SKM-1 (cell line): Measurements from ENCODE around the gene PAN2.
"Not testable (repeated sequence)": the region's sequence is repeated elsewhere in the genome, so short reads cannot be mapped to it uniquely, and the experiment has no call there.

Experiments
- DNase-seq: peaks from one replicate; lab custom pipeline; 2025; ENCODE audit not compliant: unreplicated experiment; lab: John Stamatoyannopoulos, UW

PAN2 gene

GRCh38 chr12:56308714-56309113 is 25.1 kb downstream of the PAN2 start:
- no peak for DNase-seq

DNA sequence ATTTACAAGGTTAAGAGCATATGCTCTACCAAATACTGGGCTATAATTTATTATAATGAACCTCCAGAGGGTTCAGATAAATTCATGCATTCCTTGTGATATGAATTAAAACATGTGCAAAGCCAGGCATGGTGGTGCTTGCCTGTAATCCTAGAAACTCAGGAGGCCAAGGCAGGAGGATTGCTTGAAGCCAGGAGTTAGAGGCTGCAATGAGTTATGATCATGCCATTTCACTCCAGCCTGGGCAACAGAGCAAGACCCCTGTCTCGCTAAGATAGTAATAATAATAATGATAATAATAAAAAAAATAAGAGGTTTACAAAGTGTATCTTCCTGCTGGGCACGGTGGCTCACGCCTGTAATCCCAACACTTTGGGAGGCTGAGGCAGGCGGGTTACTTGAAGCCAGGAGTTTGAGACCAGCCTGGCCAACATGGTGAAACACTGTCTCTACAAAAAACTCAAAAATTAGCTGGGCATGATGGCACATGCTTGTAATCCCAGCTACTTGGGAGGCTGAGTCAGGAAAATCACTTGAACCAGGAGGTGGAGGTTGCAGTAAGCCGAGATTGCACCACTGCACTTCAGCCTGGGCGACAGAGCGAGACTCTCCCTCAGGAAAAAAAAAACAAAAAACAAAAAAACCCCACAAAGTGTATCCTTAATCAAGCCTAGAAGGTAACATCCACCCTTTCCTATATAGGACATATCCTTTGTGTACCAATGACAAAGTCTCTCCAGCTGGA is 26.4 kb downstream of the PAN2 start:
- no peak for DNase-seq

GRCh38 chr12:56304872-56305590 is 28.8 kb downstream of the PAN2 start:
- no peak for DNase-seq

DNA sequence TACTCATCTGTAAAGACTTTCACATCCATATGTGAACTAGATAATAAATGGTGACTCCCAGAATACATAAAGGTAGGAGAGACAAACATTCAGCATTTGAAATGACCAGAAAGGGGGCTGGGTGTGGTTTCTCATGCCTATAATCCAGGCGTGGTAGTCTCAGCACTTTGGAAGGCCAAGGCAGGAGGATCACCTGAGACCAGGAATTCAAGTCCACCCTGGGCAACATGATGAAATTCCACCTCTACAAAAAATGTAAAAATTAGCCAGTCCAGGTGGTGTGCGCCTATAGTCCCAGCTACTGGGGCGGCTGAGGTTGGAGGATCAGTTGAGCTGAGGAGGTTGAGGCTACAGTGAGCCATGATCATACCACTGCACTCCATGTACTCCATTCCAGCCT is 29.5 kb downstream of the PAN2 start:
- no peak for DNase-seq

- DNase-seq = no peak
These were observed 32.9 kb downstream of the PAN2 start for GRCh38 chr12:56300644-56301464.

- DNase-seq = peak; percentile 80
These were observed 33.8 kb downstream of the PAN2 start, which contains the start of gene CS for GRCh38 chr12:56299853-56300643. Gene CS, minus strand, starts transcription at chr12:56300330. Its CDS starts 129 bp downstream, at chr12:56300201.

- DNase-seq = peak; percentile 20
These were observed 34.4 kb downstream of the PAN2 start for GRCh38 chr12:56299308-56299852.

DNA sequence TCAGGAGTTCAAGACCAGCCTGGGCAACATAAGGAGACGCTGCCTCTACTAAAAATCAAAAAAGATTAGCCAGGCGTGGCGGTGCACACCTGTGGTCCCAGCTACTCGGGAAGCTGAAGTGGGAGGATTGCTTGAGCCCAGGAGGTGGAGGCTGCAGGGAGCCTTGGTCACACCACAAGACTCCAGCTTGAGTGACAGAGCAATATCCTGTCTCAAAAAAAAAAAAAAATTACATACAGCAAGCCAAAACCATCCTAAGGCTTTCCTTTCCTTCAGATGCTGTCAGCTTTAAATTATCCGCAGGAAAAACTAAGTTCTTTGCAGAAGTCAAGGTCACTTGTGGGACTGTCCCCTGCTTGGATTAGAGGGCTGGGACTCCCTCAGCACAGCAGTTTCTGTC is 35.0 kb downstream of the PAN2 start:
- DNase-seq = no peak

GRCh38 chr12:56297400-56297799 is 36.4 kb downstream of the PAN2 start:
- DNase-seq = no peak

DNA sequence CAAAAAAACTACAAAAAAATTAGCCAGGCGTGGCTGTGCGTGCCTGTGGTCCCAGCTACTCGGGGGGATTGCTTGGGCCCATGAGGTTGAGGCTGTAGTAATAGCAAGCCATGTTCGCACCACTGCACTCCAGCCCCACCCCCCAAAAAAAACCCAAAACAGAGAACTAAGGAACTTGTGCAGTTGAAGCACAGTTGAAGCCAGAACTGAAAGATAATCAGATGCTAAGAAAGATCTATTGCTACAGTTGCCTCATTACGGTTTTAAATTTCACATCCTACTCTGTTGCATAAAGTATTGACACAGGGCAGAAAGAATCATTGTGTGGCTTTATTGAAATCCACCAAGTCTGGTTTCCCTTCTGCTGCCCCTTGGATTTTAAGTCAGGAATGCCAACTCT is 37.5 kb downstream of the PAN2 start:
- DNase-seq = no peak

DNA sequence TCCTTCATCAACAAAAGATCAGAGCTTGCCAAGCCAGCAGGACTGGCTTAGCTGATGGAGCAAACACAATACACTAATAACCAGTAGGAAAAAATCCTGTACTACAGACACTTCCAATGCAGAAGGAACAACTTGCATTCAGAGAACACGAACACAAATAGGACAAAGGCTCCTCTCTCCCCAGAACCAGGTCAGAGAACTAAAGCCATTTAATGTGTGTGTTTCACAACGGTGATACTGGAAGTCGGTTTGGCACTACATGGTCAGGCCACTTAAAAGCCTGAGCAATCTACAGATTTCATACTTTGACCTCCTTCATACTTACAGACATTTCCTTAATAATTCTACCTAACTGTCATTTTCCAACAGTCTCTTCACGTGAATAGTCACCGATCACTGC is 40.0 kb downstream of the PAN2 start:
- no peak for DNase-seq

DNA sequence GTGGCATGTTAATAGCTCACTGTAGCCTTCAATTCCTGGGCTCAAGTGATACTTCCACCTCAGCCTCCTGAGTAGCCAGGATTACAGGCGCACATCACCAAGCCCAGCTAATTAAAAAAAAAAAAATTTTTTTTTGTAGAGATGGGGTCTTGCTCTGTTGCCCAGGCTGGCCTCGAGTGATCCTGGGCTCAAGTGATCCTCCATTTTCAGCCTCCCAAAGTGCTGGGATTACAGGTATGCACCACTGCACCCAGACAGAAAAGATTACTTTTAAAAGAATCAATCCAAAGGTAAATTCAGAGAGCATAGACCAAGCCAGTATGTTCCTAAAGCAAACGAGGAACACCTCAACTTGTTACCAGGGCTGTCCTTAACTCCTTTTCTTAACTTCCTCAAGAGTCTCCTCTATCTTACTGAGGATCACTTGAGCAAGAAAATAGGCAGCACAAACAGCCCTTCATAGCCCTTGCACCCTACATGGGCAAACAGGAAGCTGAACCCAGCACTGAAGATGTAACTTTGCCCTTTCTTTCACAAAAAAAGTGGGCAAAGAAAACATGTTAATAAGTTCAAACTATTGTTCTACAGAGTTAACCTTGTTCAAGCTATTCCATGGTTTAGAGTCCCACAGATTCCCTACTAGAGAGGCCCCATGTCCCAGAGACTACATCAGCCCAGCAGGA is 45.0 kb downstream of the PAN2 start:
- no peak for DNase-seq

DNA sequence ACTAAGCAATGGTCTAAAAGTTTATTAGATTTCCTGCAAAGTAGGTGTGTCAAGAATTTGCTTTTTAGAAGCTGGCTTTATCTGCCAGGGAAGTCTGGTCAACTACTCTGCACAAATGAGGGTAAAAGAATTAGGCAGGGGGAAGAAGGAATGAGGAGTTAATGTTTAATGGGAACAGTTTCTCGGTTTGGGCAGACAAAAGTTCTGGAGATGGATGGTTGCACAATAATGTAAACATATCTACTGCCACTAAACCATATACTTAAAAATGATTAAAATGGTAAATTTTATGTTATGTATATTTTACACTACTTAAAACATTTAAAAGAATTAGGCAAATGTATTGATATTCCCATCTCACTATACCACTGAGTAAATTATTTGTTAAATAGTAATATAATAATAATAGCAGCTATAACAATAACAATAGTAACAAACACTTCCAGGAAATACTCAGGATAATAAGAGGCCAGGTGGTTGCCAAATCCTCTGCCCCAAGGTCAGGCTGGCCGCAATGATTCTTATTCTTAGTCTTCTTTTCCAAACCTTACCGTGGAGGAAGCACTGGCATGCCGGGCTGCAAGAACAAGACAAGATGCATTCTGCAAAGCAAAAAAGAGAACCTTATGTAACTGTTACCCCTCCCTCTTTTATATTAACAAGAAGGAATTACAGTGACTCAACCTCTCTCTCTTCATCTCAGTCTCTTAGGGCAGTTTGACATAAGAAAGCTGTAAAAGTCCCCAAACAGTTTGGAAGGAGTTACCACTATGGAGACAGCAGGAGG is 47.6 kb downstream of the PAN2 start:
- no peak for DNase-seq

DNA sequence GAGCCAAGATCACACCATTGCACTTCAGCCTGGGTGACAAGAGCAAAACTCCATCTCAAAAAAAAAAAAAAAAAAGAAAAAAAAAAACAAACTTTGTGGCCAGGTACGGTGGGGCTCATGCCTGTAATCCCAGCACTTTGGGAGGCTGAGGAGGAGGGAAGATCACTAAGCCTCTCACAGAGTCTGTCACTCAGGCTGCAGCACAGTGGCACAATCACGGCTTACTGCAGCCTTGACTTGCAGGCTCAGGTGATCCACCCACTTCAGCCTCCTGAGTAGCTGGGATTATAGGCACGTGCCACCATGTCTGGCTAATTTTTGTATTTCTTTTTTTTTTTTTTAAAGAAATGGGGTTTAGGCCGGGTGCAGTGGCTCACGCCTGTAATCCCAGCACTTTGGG is 49.5 kb downstream of the PAN2 start:
- DNase-seq = not testable (repeated sequence)

- no peak for DNase-seq
These were observed 51.2 kb downstream of the PAN2 start for GRCh38 chr12:56282579-56282978.

GRCh38 chr12:56282030-56282429 is 51.8 kb downstream of the PAN2 start:
- DNase-seq = no peak

DNA sequence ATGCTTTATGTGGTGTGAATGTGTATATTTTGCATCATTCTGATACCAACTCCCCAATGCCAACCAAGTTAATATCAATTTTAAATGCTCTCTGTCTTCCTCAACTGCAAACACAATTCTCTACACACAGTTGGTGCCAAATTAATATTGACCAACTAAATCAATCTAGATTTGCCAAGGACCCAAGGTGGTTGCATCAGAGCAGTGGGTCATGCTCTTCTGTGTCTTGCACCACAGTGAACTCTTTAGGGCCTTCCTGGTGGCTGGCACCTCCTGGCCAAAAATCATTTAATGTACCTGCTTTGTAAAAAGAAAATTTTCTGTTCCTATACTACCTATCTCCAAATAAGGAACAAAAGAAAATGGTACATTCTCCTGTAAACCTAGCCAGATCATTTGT is 53.0 kb downstream of the PAN2 start:
- no peak for DNase-seq

DNA sequence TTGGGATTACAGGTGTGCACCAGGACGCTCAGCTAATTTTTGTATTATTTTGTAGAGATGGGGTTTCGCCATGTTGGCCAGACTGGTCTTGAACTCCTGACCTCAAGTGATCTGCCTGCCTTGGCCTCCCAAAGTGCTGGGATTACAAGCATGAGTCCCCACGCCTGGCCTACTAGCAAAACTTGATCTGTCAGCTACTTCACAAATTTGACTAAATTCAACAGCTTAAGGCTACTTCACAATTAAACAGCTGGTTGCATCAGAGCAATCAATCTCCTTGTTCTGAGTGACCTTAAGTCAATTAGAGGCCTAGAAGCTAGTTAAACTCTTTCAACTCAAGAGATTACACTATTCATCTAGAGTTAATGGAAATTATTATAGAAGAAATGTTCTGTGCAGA is 54.9 kb downstream of the PAN2 start:
- no peak for DNase-seq

DNA sequence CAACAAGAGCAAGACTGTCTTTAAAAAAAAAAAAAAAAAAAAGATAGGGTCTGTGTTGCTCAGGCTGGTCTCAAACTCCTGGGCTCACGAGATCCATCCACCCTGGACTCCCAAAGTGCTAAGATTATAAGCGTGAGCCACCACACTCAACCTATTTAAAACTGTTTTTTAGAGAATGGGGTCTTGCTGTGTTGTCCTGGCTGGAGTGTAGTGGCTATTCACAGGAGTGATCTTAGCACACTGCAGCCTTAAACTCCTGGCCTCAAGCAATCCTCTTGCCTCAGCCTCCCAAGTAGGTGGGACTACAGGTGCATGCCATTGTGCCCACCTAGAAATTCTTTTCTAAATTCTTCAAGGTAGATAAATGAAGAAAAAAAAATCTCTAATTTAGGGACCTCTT is 59.5 kb downstream of the PAN2 start:
- DNase-seq = no peak
